CD14-positive monocyte (primary cell): ENCODE results near the gene ST3GAL2. TPM values are rescaled to one million over a fixed set of nuclear protein-coding genes. Genes with fewer than 3 reads are reported as not detected.

ENCODE experiments used
- DNase-seq, 3 donors: peaks; one replicate each; pipeline ENCODE4 v3.0.0-alpha.2; 2011 to 2022
- H2AFZ ChIP-seq: 2 replicates; pipeline ENCODE4 v1.6.0; 2012; ENCODE audit warnings: mild to moderate bottlenecking, low read depth, low read length, inconsistent platforms; ENCODE audit not compliant: insufficient read depth, poor library complexity, severe bottlenecking
- H3K27ac ChIP-seq, 2 donors: 1 replicate in 1 of 2; 2 replicates in 1 of 2; pipeline ENCODE4 v1.5.1; 2012 to 2013; ENCODE audit warnings: low read length in 2 of 2, control low read depth in 1 of 2, inconsistent platforms in 1 of 2, low read depth in 1 of 2, mild to moderate bottlenecking in 1 of 2
- H3K27me3 ChIP-seq, 2 donors: one replicate each; pipeline versions ENCODE4 v1.6.0 to v1.6.1; 2011 to 2013; ENCODE audit warnings: low read length in 2 of 2; ENCODE audit not compliant: control insufficient read depth in 2 of 2, insufficient read depth in 2 of 2
- H3K36me3 ChIP-seq, 2 donors: replicated peaks in 1 of 2; 1 replicate in 1 of 2; 2 replicates in 1 of 2; pipeline versions ENCODE4 v1.5.1 to v1.6.1; 2012 to 2013; ENCODE audit warnings: low read length in 2 of 2, control low read depth in 1 of 2, inconsistent platforms in 1 of 2, mild to moderate bottlenecking in 1 of 2; ENCODE audit not compliant: insufficient read depth in 2 of 2, control insufficient read depth in 1 of 2
- H3K4me1 ChIP-seq, 2 donors: 1 replicate in 1 of 2; 2 replicates in 1 of 2; pipeline versions ENCODE4 v1.5.1 to v1.6.1; 2012 to 2013; ENCODE audit warnings: low read length in 2 of 2, control low read depth in 1 of 2, inconsistent platforms in 1 of 2, mild to moderate bottlenecking in 1 of 2, moderate library complexity in 1 of 2; ENCODE audit not compliant: insufficient read depth in 2 of 2, control insufficient read depth in 1 of 2
- H3K4me2 ChIP-seq: replicated peaks from 2 replicates; pipeline ENCODE3; 2012; ENCODE audit warnings: low read length, moderate library complexity, mild to moderate bottlenecking; ENCODE audit not compliant: poor library complexity, severe bottlenecking; ENCODE audit errors: extremely low read depth
- H3K4me3 ChIP-seq, 3 experiments: fragments of 200-600 bp in 1 of 3; sonication (generic) in 1 of 3; replicated peaks in 1 of 3; 1 replicate in 2 of 3; 2 replicates in 1 of 3; pipeline ENCODE4 v1.5.1; 2011 to 2013; ENCODE audit warnings: low read length in 3 of 3, mild to moderate bottlenecking in 3 of 3, control low read depth in 2 of 3, low read depth in 2 of 3, inconsistent platforms in 1 of 3, moderate library complexity in 1 of 3
- H3K79me2 ChIP-seq: 2 replicates; pipeline ENCODE4 v1.6.0; 2012; ENCODE audit warnings: mild to moderate bottlenecking, control low read depth, inconsistent platforms, low read length, moderate library complexity; ENCODE audit not compliant: insufficient read depth
- H3K9ac ChIP-seq: 2 replicates; pipeline ENCODE4 v1.6.0; 2017; ENCODE audit warnings: low read length, mild to moderate bottlenecking; ENCODE audit not compliant: insufficient read depth, poor library complexity, severe bottlenecking
- H3K9me3 ChIP-seq, 2 donors: replicated peaks in 1 of 2; 1 replicate in 1 of 2; 2 replicates in 1 of 2; pipeline versions ENCODE4 v1.5.1 to v1.6.1; 2012 to 2013; ENCODE audit warnings: low read length in 2 of 2, control low read depth in 1 of 2; ENCODE audit not compliant: control insufficient read depth in 1 of 2, insufficient read depth in 1 of 2
- H4K20me1 ChIP-seq: 2 replicates; pipeline ENCODE4 v1.6.0; 2012; ENCODE audit warnings: mild to moderate bottlenecking, low read length, control low read depth, moderate library complexity; ENCODE audit not compliant: insufficient read depth
- H3K27ac Mint-ChIP-seq, 7 donors: one replicate each; pipeline ENCODE4 v1.8.0; 2020; ENCODE audit warnings: mild to moderate bottlenecking in 7 of 7, mixed read lengths in 7 of 7, moderate library complexity in 6 of 7, inconsistent platforms in 2 of 7
- H3K27me3 Mint-ChIP-seq, 3 donors: one replicate each; pipeline ENCODE4 v1.8.0; 2021 to 2022; ENCODE audit warnings: low read depth in 3 of 3, mild to moderate bottlenecking in 3 of 3, mixed read lengths in 3 of 3, moderate library complexity in 3 of 3, inconsistent platforms in 1 of 3
- H3K36me3 Mint-ChIP-seq, 2 donors: one replicate each; pipeline ENCODE4 v1.8.0; 2020; ENCODE audit warnings: mixed read lengths in 2 of 2, inconsistent platforms in 1 of 2, mild to moderate bottlenecking in 1 of 2
- H3K4me1 Mint-ChIP-seq: one replicate; pipeline ENCODE4 v1.8.0; 2020; ENCODE audit warnings: mild to moderate bottlenecking, mixed read lengths
- H3K4me3 Mint-ChIP-seq, 2 donors: one replicate each; pipeline ENCODE4 v1.8.0; 2020; ENCODE audit warnings: mild to moderate bottlenecking in 2 of 2, mixed read lengths in 2 of 2, moderate library complexity in 1 of 2
- H3K9me3 Mint-ChIP-seq, 7 donors: one replicate each; pipeline ENCODE4 v1.8.0; 2020 to 2022; ENCODE audit warnings: mixed read lengths in 7 of 7, mild to moderate bottlenecking in 6 of 7, moderate library complexity in 6 of 7, inconsistent platforms in 2 of 7
- CTCF ChIP-seq: fragments of 200-600 bp; IDR thresholded peaks from one replicate; pipeline ENCODE4 v1.8.0; 2022; ENCODE audit warnings: antibody characterized with exemption, mild to moderate bottlenecking
- WGBS: methylation state at CpG from one replicate; pipeline ENCODE4 v1.1.5; 2013; ENCODE audit warnings: missing lambda C conversion rate; ENCODE audit not compliant: insufficient coverage; 5-methylcytosine and 5-hydroxymethylcytosine counted together
- intact Hi-C, 2 donors: fragments of 100-400 bp; cut with micrococcal nuclease; formaldehyde crosslinking; loops; one replicate each; pipeline versions ENCODE4 v1.15.0 to v1.15.1; 2023
- polyA plus RNA-seq, 3 donors: library from polyadenylated mRNA; depleted of rRNA in 1 of 3; unstranded in 2 of 3; stranded (reverse) in 1 of 3; fragments of 300-500 nt in 2 of 3; fragments of >200 nt in 1 of 3; fragmentation: Illumina TruSeq in 2 of 3; gene quantifications; 1 replicate in 2 of 3; 2 replicates in 1 of 3; pipeline ENCODE4 v1.2.3, GENCODE V29; 2012 to 2021

The ST3GAL2 gene
- polyA plus RNA-seq, 3 donors = 13.5 to 20.0 (median 18.4) TPM

GRCh38 chr16:70470141-70470926 is 31.4 kb upstream of the ST3GAL2 start:
- Mint-ChIP-seq H3K4me3 (no peak overlapping the region), H3K4me1 (peaks cover 13% of the 10 kb centered on the region), H3K27me3 (no peaks in the 10 kb centered on the region), H3K9me3 (no peaks in the 10 kb centered on the region), H3K27ac (peak overlapping the region in 4 of 7 donors; percentile 9 to 31 (median 12)), H3K36me3 (peaks cover 16 to 44% of the 10 kb centered on the region in 2 donors)
- H3K36me3 ChIP-seq = peaks cover 18 to 19% of the 10 kb centered on the region in 2 donors
- WGBS = 98% methylated on average over 9 of the region's 10 CpGs
- TF ChIP-seq CTCF = no peak
- peaks cover 13 to 14% of the 10 kb centered on the region in 2 donors for H3K4me1 ChIP-seq
- no peaks in the 10 kb centered on the region for H3K27me3 ChIP-seq
- no peaks in the 10 kb centered on the region for H3K9me3 ChIP-seq
- H4K20me1 ChIP-seq = no peaks in the 10 kb centered on the region
- H3K9ac ChIP-seq = peak overlapping the region; percentile 18
- peak overlapping the region in 1 of 2 donors; percentile 14 for H3K27ac ChIP-seq
- H3K79me2 ChIP-seq = no peaks in the 10 kb centered on the region
- no peak overlapping the region for H2AFZ ChIP-seq
- H3K4me3 ChIP-seq = no peak overlapping the region
- intact Hi-C loops = loop anchor here in 1 of 2 donors (2.0 kb wide), 1 partner anchor 76 kb away; no protein-coding TSS in a partner anchor
- no peak overlapping the region for H3K4me2 ChIP-seq
- no peak for DNase-seq

- no peak for TF ChIP-seq CTCF
- WGBS = 84% methylated on average over 10 of the region's 16 CpGs
- intact Hi-C loops = no loop called here
Observed at GRCh38 chr16:70468776-70469525, 30.1 kb upstream of the ST3GAL2 start.

More at GRCh38 chr16:70468776-70469525, 30.1 kb upstream of the ST3GAL2 start:
- Histone ChIP-seq H3K27ac (no peak overlapping the region), H3K4me3 (no peak overlapping the region), H3K27me3 (no peaks in the 10 kb centered on the region), H3K4me1 (peaks cover 13 to 14% of the 10 kb centered on the region in 2 donors), H3K4me2 (no peak overlapping the region), H2AFZ (no peak overlapping the region), H3K9me3 (no peaks in the 10 kb centered on the region), H3K9ac (no peak overlapping the region), H3K79me2 (no peaks in the 10 kb centered on the region), H4K20me1 (no peaks in the 10 kb centered on the region), H3K36me3 (peaks cover 14 to 27% of the 10 kb centered on the region in 2 donors)
- Mint-ChIP-seq H3K4me3 (no peak overlapping the region), H3K27ac (peak overlapping the region in 1 of 7 donors; percentile 21), H3K27me3 (no peaks in the 10 kb centered on the region), H3K36me3 (peaks cover 21 to 50% of the 10 kb centered on the region in 2 donors), H3K4me1 (peaks cover 13% of the 10 kb centered on the region), H3K9me3 (no peaks in the 10 kb centered on the region)
- no peak for DNase-seq
